H1 (cell line): Measurements from ENCODE around the gene ZNF367. TPM values are rescaled to one million over a fixed set of nuclear protein-coding genes. Genes with fewer than 3 reads are reported as not detected.

Experiments
- CTCF ChIA-PET: fragments of 300-600 bp; sonication (Branson Sonifier 250); formaldehyde crosslinking; loops from one replicate; lab custom pipeline; 2021; ENCODE audit not compliant: partially characterized antibody; lab: Charles Lee
- POLR2A ChIA-PET: fragments of 300-600 bp; sonication (Branson Sonifier 250); formaldehyde crosslinking; loops from one replicate; lab custom pipeline; 2021; ENCODE audit warnings: inconsistent platforms; ENCODE audit not compliant: partially characterized antibody; lab: Charles Lee
- DNase-seq, 2 experiments: peaks; one replicate each; pipeline versions ENCODE4 v3.0.0 to v3.0.0-alpha.2; 2010 to 2022; ENCODE audit warnings: low spot score in 2 of 2, low read depth in 1 of 2, mixed read lengths in 1 of 2
- FAIRE-seq: peaks from 2 replicates; lab custom pipeline; 2011; peaks lifted over from hg19 to GRCh38; lab: Jason Lieb, UNC
- H2AFZ ChIP-seq: 2 replicates; pipeline ENCODE4 v1.8.1; 2012; ENCODE audit warnings: low read length, inconsistent platforms
- H2AK5ac ChIP-seq: 2 replicates; pipeline ENCODE4 v1.6.1; 2013; ENCODE audit warnings: low read depth, low read length
- H2BK120ac ChIP-seq: replicated peaks from 2 replicates; pipeline ENCODE3; 2013; ENCODE audit warnings: low read depth, low read length, inconsistent platforms
- H2BK12ac ChIP-seq: 2 replicates; pipeline ENCODE4 v1.6.1; 2013; ENCODE audit warnings: low read depth, low read length
- H2BK15ac ChIP-seq: 2 replicates; pipeline ENCODE4 v1.6.1; 2013; ENCODE audit warnings: low read length
- H2BK20ac ChIP-seq: 2 replicates; pipeline ENCODE4 v1.6.1; 2013; ENCODE audit warnings: low read length
- H2BK5ac ChIP-seq: 2 replicates; pipeline ENCODE4 v1.6.1; 2013; ENCODE audit warnings: low read depth, low read length
- H3K14ac ChIP-seq: 2 replicates; pipeline ENCODE4 v1.6.1; 2013; ENCODE audit warnings: inconsistent platforms; ENCODE audit not compliant: insufficient read length
- H3K18ac ChIP-seq: 2 replicates; pipeline ENCODE4 v1.6.1; 2013; ENCODE audit warnings: low read length; ENCODE audit errors: extremely low read depth
- H3K23ac ChIP-seq: 2 replicates; pipeline ENCODE4 v1.6.1; 2013; ENCODE audit warnings: inconsistent platforms; ENCODE audit not compliant: insufficient read length
- H3K23me2 ChIP-seq: 2 replicates; pipeline ENCODE4 v1.6.1; 2013; ENCODE audit warnings: low read depth, low read length
- H3K27ac ChIP-seq: 2 replicates; pipeline ENCODE4 v1.6.1; 2011; ENCODE audit warnings: low read depth, low read length, inconsistent platforms
- H3K27me3 ChIP-seq, 4 experiments: replicated peaks in 1 of 4; 1 replicate in 1 of 4; 2 replicates in 3 of 4; pipeline versions ENCODE4 v1.6.1 to v1.8.1; 2011 to 2013; ENCODE audit warnings: low read length in 3 of 4, mild to moderate bottlenecking in 3 of 4, inconsistent platforms in 2 of 4, mixed read lengths in 2 of 4, moderate library complexity in 1 of 4; ENCODE audit not compliant: control insufficient read depth in 3 of 4, insufficient read depth in 3 of 4; ENCODE audit errors: extremely low read depth in 1 of 4
- H3K36me3 ChIP-seq, 4 experiments: 2 replicates each; pipeline versions ENCODE4 v1.6.1 to v1.8.1; 2011 to 2013; ENCODE audit warnings: mild to moderate bottlenecking in 4 of 4, low read length in 3 of 4, moderate library complexity in 2 of 4, control low read depth in 1 of 4, inconsistent platforms in 1 of 4; ENCODE audit not compliant: insufficient read depth in 4 of 4, control insufficient read depth in 2 of 4
- H3K4ac ChIP-seq: replicated peaks from 2 replicates; pipeline ENCODE3; 2013; ENCODE audit warnings: low read length, low read depth, mixed read lengths, inconsistent platforms; ENCODE audit not compliant: insufficient read length
- H3K4me1 ChIP-seq, 4 experiments: replicated peaks in 1 of 4; 1 replicate in 1 of 4; 2 replicates in 3 of 4; pipeline versions ENCODE4 v1.6.1 to v1.8.1; 2011 to 2013; ENCODE audit warnings: low read length in 3 of 4, inconsistent platforms in 2 of 4, mixed read lengths in 1 of 4; ENCODE audit not compliant: insufficient read depth in 4 of 4, control insufficient read depth in 3 of 4
- H3K4me2 ChIP-seq, 2 experiments: 2 replicates each; pipeline versions ENCODE4 v1.6.1 to v1.8.1; 2011 to 2013; ENCODE audit warnings: low read depth in 2 of 2, low read length in 2 of 2, control low read depth in 1 of 2, inconsistent platforms in 1 of 2, mild to moderate bottlenecking in 1 of 2; ENCODE audit not compliant: insufficient read depth in 1 of 2
- H3K4me3 ChIP-seq, 4 experiments: fragments of 200-600, 300-600 bp in 1 of 4; sonication (generic), shearing (Covaris generic), sonication (Bioruptor Twin) in 1 of 4; 2 replicates each; pipeline versions ENCODE4 v1.5.1 to v1.8.1; 2011 to 2016; ENCODE audit warnings: low read length in 4 of 4, low read depth in 3 of 4, control low read depth in 2 of 4, inconsistent platforms in 2 of 4, mild to moderate bottlenecking in 2 of 4, mixed read lengths in 1 of 4, moderate library complexity in 1 of 4; ENCODE audit not compliant: insufficient read depth in 2 of 4; ENCODE audit errors: extremely low read depth in 1 of 4
- H3K56ac ChIP-seq: replicated peaks from 2 replicates; pipeline ENCODE3; 2013; ENCODE audit warnings: low read depth, mild to moderate bottlenecking, mixed read lengths, low read length, inconsistent platforms; ENCODE audit not compliant: insufficient read length
- H3K79me1 ChIP-seq: 2 replicates; pipeline ENCODE4 v1.6.1; 2013; ENCODE audit warnings: low read depth, low read length, control low read depth
- H3K79me2 ChIP-seq, 2 experiments: 2 replicates each; pipeline versions ENCODE4 v1.6.1 to v1.8.1; 2012 to 2013; ENCODE audit warnings: low read length in 2 of 2, mild to moderate bottlenecking in 2 of 2, inconsistent platforms in 1 of 2; ENCODE audit not compliant: insufficient read depth in 2 of 2, control insufficient read depth in 1 of 2
- H3K9ac ChIP-seq, 4 experiments: replicated peaks in 1 of 4; 1 replicate in 1 of 4; 2 replicates in 3 of 4; pipeline versions ENCODE4 v1.6.1 to v1.8.1; 2011 to 2013; ENCODE audit warnings: low read depth in 3 of 4, low read length in 3 of 4, control low read depth in 2 of 4, mild to moderate bottlenecking in 2 of 4, moderate library complexity in 2 of 4, inconsistent platforms in 1 of 4; ENCODE audit errors: extremely low read depth in 1 of 4
- H3K9me3 ChIP-seq, 2 experiments: 2 replicates each; pipeline versions ENCODE4 v1.6.1 to v1.8.1; 2012 to 2013; ENCODE audit warnings: mild to moderate bottlenecking in 2 of 2, moderate library complexity in 2 of 2, control low read depth in 1 of 2, inconsistent platforms in 1 of 2, low read depth in 1 of 2, low read length in 1 of 2, mixed read lengths in 1 of 2; ENCODE audit not compliant: insufficient read depth in 2 of 2
- H4K20me1 ChIP-seq, 2 experiments: replicated peaks in 1 of 2; 2 replicates each; pipeline versions ENCODE3 to v1.8.1; 2011 to 2013; ENCODE audit warnings: inconsistent platforms in 2 of 2, low read length in 2 of 2, mild to moderate bottlenecking in 1 of 2; ENCODE audit not compliant: insufficient read depth in 2 of 2, control insufficient read depth in 1 of 2
- H4K5ac ChIP-seq: 2 replicates; pipeline ENCODE4 v1.6.1; 2013; ENCODE audit warnings: low read length, low read depth, mixed read lengths, inconsistent platforms; ENCODE audit not compliant: insufficient read length
- H4K8ac ChIP-seq: 2 replicates; pipeline ENCODE4 v1.8.0; 2013; ENCODE audit warnings: mild to moderate bottlenecking, moderate library complexity, low read length, inconsistent platforms; ENCODE audit not compliant: insufficient read depth; ENCODE audit errors: extremely low read depth
- H4K91ac ChIP-seq: replicated peaks from 2 replicates; pipeline ENCODE3; 2013; ENCODE audit warnings: low read length, mixed read lengths, inconsistent platforms; ENCODE audit not compliant: insufficient read length
- CTBP2 ChIP-seq: IDR thresholded peaks from 2 replicates; pipeline ENCODE4 v1.7.0; 2011; ENCODE audit warnings: borderline replicate concordance, mild to moderate bottlenecking, moderate library complexity, mixed read lengths, low read length; ENCODE audit not compliant: insufficient read depth, insufficient read length
- TAF1 ChIP-seq: IDR thresholded peaks from 2 replicates; pipeline ENCODE4 v1.6.1; 2011; ENCODE audit warnings: mild to moderate bottlenecking, low read depth, low read length
- ZNF274 ChIP-seq: IDR thresholded peaks from 2 replicates; pipeline ENCODE4 v1.7.0; 2012; ENCODE audit warnings: low read length, borderline replicate concordance; ENCODE audit errors: extremely low read depth
- WGBS, 2 experiments: shearing (Covaris generic) in 1 of 2; methylation state at CpG; one replicate each; pipeline versions ENCODE4 v1.1.6 to v1.1.7; 2013 to 2015; ENCODE audit warnings: low lambda C conversion rate in 2 of 2, mixed read lengths in 2 of 2, inconsistent platforms in 1 of 2, low coverage in 1 of 2, missing lambda C conversion rate in 1 of 2; ENCODE audit not compliant: insufficient replicate concordance in 2 of 2, insufficient coverage in 1 of 2, insufficient read length in 1 of 2; ENCODE audit errors: extremely low coverage in 1 of 2, missing lambda C conversion rate in 1 of 2; 5-methylcytosine and 5-hydroxymethylcytosine counted together
- polyA plus RNA-seq, 7 experiments: library from polyadenylated mRNA; depleted of rRNA in 3 of 7; stranded (reverse) in 5 of 7; unstranded in 2 of 7; fragments of >200 nt in 5 of 7; fragments of 200-250 nt in 2 of 7; gene quantifications; 1 replicate in 5 of 7; 2 replicates in 1 of 7; 4 replicates in 1 of 7; pipeline versions ENCODE4 v1.2.1 to v1.2.3, GENCODE V29; 2011 to 2013; ENCODE audit warnings: missing spikeins in 2 of 7, mixed read lengths in 2 of 7
- total RNA-seq: library from RNA; stranded (reverse); fragmentation: NEBNext Ultra II Directional; extraction: Animal tissue kit (Norgen Biotek cat#: 25700); gene quantifications from 2 replicates; pipeline ENCODE4 v1.2.1, GENCODE V29; 2021

ZNF367 gene
- total and polyA plus RNA-seq, 2 of the 8 experiments (the other 6 are each of a cell fraction or from before 2014, with no cell fraction given) = 2.2 to 8.2 TPM

GRCh38 chr9:96340707-96341106 is 77.5 kb downstream of the ZNF367 start:
- FAIRE-seq (no peak), DNase-seq (no peak)
- Histone ChIP-seq H3K23ac (no peak overlapping the region), H2BK15ac (no peak overlapping the region), H3K4ac (no peak overlapping the region), H3K79me1 (no peaks in the 10 kb centered on the region), H3K79me2 (no peaks in the 10 kb centered on the region), H4K8ac (no peak overlapping the region), H3K14ac (no peak overlapping the region), H2AFZ (no peak overlapping the region), H2BK12ac (no peak overlapping the region), H2BK120ac (no peak overlapping the region), H2BK20ac (no peak overlapping the region), H3K4me1 (peaks cover 0 to 25% (median 12%) of the 10 kb centered on the region in 4 experiments; a peak in 6 of 7 replicates), H3K27me3 (no peaks in the 10 kb centered on the region), H2AK5ac (no peak overlapping the region), H3K9me3 (no peaks in the 10 kb centered on the region; a peak in 1 of 4 replicates), H3K27ac (no peak overlapping the region), H2BK5ac (no peak overlapping the region), H3K23me2 (no peaks in the 10 kb centered on the region), H4K91ac (no peak overlapping the region), H3K4me3 (no peak overlapping the region), H3K4me2 (no peak overlapping the region), H3K36me3 (no peaks in the 10 kb centered on the region), H3K18ac (no peak overlapping the region), H3K56ac (no peak overlapping the region), H4K20me1 (no peaks in the 10 kb centered on the region), H3K9ac (no peak overlapping the region), H4K5ac (no peak overlapping the region)
- ChIA-PET CTCF (interaction anchor here (0.7 to 1.2 kb wide), 2 partner anchors 13 to 95 kb away, joined by 3 to 4 read pairs; no protein-coding TSS in a partner anchor), POLR2A (no interaction called here)
- TF ChIP-seq ZNF274 (no peak), CTBP2 (no peak), TAF1 (no peak)
- WGBS, 2 experiments = 93% methylated on average over 3 of the region's 3 CpGs; no CpG with 5 or more reads in 1 of the 2 experiments
